ENCODE measurements around the gene MKRN1. TPM values are rescaled to one million over a fixed set of nuclear protein-coding genes. Genes with fewer than 3 reads are reported as not detected.
"Not testable (repeated sequence)": the region's sequence is repeated elsewhere in the genome, so short reads cannot be mapped to it uniquely, and the experiment has no call there.

Gene MKRN1
- total RNA-seq, 1 donor from 2014 or later = 138 TPM

GRCh38 chr7:140423501-140423900 lies 55.8 kb downstream of the MKRN1 start:
- peaks cover 1% of the 10 kb centered on the region for H3K27me3 Mint-ChIP-seq (ENCODE audit: unreplicated experiment)
- no peak for TF ChIP-seq CTCF (IDR thresholded peaks at IDR 0.05; ENCODE audit: partially characterized antibody, unreplicated experiment)
- no peak overlapping the region for H3K27ac Mint-ChIP-seq (ENCODE audit: unreplicated experiment)
- H3K9me3 Mint-ChIP-seq (ENCODE audit: unreplicated experiment) = no peaks in the 10 kb centered on the region
- no peaks in the 10 kb centered on the region for H3K36me3 Mint-ChIP-seq (ENCODE audit: unreplicated experiment)
- H3K4me1 Mint-ChIP-seq (ENCODE audit: low read depth, unreplicated experiment) = no peaks in the 10 kb centered on the region
- no peak overlapping the region for H3K4me3 Mint-ChIP-seq (ENCODE audit: unreplicated experiment)
- no peak for DNase-seq

- H3K27ac Mint-ChIP-seq (ENCODE audit: unreplicated experiment) = no peak overlapping the region
- H3K9me3 Mint-ChIP-seq (ENCODE audit: unreplicated experiment) = peaks cover 3% of the 10 kb centered on the region
- no peak for DNase-seq
- no peak for TF ChIP-seq CTCF (IDR thresholded peaks at IDR 0.05; ENCODE audit: partially characterized antibody, unreplicated experiment)
- no peaks in the 10 kb centered on the region for H3K36me3 Mint-ChIP-seq (ENCODE audit: unreplicated experiment)
- no peak overlapping the region for H3K4me3 Mint-ChIP-seq (ENCODE audit: unreplicated experiment)
- peaks cover 1% of the 10 kb centered on the region for H3K27me3 Mint-ChIP-seq (ENCODE audit: unreplicated experiment)
- H3K4me1 Mint-ChIP-seq (ENCODE audit: low read depth, unreplicated experiment) = peaks cover 4% of the 10 kb centered on the region
Observed at GRCh38 chr7:140421521-140421920, 57.8 kb downstream of the MKRN1 start.

DNA sequence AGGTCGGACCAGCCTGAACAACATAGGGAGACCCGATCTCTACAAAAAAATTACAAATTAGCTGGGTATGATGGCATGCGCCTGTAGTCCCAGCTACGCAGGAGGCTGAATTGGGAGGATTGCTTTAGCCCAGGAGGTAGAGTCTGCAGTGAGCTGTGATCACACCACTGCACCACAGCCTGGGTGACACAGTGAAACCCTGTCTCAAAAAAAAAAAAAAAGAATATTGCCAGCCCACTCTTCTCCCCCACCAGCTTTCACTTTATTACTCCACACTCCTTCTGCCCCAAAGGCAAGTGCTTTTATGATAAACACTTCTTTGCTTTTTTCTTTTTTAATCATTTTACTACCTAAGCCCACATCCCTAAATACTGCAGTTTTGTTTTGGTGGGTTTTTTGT lies 60.7 kb downstream of the MKRN1 start:
- H3K4me3 Mint-ChIP-seq (ENCODE audit: unreplicated experiment) = no peak overlapping the region
- H3K36me3 Mint-ChIP-seq (ENCODE audit: unreplicated experiment) = no peaks in the 10 kb centered on the region
- H3K9me3 Mint-ChIP-seq (ENCODE audit: unreplicated experiment) = peaks cover 5% of the 10 kb centered on the region
- no peak for TF ChIP-seq CTCF (IDR thresholded peaks at IDR 0.05; ENCODE audit: partially characterized antibody, unreplicated experiment)
- no peak overlapping the region for H3K27ac Mint-ChIP-seq (ENCODE audit: unreplicated experiment)
- peaks cover 6% of the 10 kb centered on the region for H3K27me3 Mint-ChIP-seq (ENCODE audit: unreplicated experiment)
- peaks cover 15% of the 10 kb centered on the region for H3K4me1 Mint-ChIP-seq (ENCODE audit: low read depth, unreplicated experiment)
- DNase-seq = no peak

DNA sequence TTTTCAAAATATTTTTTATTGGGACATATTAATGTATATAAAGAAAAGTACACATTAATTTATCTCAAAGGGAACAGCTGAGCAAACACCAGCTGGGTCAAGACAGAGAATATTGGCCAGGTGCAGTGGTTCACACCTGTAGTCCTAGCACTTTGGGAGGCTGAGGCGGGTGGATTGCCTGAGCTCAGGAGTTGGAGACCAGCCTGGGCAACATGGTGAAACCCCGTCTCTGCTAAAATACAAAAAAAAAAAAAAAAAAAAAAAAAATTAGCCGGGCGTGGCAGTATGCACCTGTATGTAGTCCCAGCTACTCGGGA lies 61.2 kb downstream of the MKRN1 start:
- not testable (repeated sequence) for DNase-seq; H3K9me3 Mint-ChIP-seq (ENCODE audit: unreplicated experiment); H3K36me3 Mint-ChIP-seq (ENCODE audit: unreplicated experiment); H3K4me3 Mint-ChIP-seq (ENCODE audit: unreplicated experiment); H3K27me3 Mint-ChIP-seq (ENCODE audit: unreplicated experiment); H3K27ac Mint-ChIP-seq (ENCODE audit: unreplicated experiment)
- H3K4me1 Mint-ChIP-seq (ENCODE audit: low read depth, unreplicated experiment) = peaks cover 15% of the 10 kb centered on the region

- Mint-ChIP-seq H3K27ac (ENCODE audit: unreplicated experiment) (no peak overlapping the region), H3K9me3 (ENCODE audit: unreplicated experiment) (peaks cover 5% of the 10 kb centered on the region), H3K4me1 (ENCODE audit: low read depth, unreplicated experiment) (peaks cover 15% of the 10 kb centered on the region), H3K36me3 (ENCODE audit: unreplicated experiment) (no peaks in the 10 kb centered on the region), H3K4me3 (ENCODE audit: unreplicated experiment) (no peak overlapping the region), H3K27me3 (ENCODE audit: unreplicated experiment) (peaks cover 6% of the 10 kb centered on the region)
- no peak for DNase-seq
- no peak for TF ChIP-seq CTCF (IDR thresholded peaks at IDR 0.05; ENCODE audit: partially characterized antibody, unreplicated experiment)
Observed at GRCh38 chr7:140417456-140418155, 61.7 kb downstream of the MKRN1 start.

All from glutamatergic neuron (in vitro differentiated cells).